Measurements from ENCODE around the gene CCDC69.

The CCDC69 gene

DNA sequence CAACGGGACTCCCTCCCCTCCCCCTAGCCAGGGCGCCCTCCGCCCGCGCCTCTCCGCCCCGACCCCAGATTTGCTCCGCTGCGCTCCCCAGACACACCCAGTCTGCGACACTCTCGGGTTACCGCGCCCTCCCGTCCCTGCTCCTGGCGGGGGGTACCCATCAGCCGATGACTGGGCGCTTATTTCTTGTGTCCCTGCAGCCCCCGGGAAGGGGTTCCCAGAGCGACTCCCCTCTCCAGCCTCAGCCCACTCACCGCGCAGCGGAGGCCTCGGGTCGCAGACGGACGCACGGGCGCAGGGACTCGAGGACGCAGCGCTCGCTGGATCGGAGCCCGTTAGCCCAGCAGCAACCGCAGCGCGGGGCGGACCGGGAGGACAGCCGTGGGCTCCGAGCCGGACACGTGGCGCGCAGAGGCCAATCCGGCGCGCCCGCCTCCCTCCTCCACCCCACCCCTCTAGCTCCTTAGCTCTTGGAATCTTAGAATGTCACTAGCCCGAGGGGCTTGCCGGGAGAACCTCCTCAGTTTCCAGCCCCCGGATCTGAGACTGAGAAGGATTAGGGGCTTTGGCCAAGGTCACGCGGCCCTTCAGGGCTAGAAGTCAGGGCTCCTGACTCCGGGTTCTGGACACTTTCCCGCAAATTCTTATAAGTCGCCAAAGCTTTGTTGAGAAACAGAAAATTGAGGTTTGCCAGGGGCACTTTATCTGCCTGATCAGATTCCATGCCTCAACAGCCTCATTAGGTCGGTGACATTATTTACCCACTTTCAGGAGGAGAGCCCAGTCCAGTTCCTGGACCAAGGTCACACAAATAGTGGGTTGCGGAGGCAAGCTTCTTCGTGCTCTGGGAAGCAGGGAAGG lies 66.2 kb downstream of the CCDC69 start, which contains the start of gene ANXA6:
TSS of gene ANXA6 (minus strand) at position 354 of the 861 bp plus-strand sequence. CDS start 9,878 bp downstream, outside the sequence.
- no peak for DNase-seq

DNA sequence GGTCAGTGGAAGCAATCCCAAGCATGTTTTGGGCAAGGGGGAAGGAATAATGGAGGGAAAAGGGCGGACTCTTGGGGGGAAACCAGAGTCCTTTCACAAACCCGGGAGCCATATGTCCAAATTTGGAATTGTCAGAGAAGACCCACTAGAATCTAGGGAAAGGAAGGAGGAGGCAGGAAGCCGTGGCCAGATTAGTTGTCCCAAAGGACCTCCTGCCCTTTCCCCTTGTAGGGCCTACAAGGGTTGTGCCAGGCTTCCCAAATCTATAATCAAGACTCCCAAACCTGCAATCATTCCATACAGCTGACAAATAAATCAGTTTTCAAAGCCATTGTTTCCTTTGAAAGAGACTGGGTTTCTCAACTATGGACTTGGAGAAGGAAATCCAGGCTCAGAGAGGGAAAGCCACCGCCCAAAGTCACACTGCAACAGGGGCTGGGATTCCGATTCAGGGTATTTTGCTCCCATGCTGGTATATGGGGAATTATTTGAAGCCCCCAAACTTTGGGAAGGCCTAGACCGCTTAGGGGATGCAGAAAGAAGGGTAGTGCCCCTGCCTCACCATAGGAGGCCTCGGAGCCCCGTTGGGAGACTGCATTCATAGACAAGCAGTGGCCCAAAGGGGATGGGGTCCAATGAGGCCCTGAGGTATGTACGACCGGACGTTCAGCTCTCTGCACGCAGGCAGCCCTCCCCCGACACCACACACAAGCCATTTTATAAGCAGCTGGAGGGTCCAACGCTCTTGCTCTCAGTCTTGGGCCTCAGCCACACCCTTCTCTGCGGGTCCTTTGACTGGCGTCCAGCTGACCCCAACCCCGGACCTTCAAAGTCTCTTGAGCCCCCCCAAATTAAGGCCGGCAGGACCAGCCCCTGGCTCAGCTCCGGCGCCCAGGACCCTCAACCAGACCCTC lies 67.1 kb downstream of the CCDC69 start:
- no peak for DNase-seq

DNA sequence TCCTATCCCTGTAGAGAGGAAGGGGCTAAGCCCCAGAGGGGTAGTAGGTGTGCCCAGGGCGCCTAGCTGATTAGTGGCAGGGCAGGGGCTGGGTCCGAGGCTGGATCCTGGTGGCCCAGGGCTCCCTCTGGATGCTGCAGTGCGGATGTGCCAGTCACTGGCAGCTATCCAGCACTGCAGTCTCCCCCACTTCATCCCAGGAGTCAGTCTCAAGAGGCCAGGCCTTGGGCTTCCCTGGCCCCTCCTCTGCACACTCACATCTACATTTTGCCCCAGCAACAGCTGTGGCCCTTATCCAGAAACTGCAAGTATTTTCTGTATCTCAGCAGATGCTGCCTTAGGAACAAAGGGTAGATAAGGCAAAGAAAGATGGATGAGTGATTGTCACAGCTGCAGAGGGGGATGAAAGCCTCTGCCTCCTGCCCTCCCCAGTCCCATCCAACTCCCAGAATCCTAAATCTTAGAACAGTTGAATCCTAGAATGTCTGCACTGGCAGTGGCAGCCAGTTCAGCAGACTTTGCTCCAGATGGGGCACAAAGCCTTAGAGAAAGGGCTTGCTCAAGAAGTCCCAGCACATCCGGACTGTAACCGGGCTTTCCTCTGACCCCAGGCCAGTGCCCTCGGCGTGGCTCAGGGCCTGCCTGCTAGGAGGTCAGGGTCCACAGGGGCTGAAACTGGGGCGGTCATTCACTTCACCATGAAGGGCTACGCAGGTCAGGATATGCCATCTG lies 68.0 kb downstream of the CCDC69 start:
- DNase-seq, result no peak

DNA sequence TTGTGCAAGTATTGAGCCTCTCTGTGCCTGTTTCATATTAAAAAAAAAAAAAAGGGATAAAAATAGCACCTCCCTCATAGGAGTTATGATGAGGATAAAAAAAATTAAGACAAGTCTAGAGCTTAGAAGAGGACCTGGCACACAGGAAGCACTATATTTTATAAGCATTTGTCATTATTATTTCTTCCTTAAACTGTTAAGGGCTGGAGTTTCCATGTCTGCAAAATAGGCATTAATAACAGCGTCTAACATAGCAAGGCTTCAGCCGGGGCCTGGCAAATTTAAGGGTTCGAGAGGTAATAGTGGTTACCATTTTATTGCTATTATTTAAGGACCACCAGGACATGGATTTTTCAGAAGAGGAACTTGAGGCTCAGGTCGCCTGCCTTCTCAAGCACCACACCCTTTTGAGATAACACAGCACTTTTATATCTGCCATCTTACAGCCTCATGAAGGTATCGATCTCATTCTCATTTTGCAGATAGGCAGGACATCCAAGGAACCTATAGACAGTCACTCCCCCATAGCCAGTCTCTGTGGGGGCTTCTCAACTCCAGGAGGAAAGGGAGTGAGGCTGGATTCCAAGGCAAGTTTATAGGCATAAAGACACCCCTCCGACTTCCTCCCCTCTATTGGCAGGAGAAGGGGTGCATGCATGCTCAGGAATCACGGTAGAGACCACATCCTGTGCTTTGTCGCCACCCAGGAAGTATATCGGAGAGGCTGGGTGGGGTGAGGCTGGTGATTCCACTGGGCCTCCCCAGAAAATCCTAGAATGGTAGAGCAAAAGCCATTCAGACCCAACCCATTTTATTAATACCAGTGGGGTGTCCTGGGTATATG lies 68.7 kb downstream of the CCDC69 start:
- no peak for DNase-seq

DNA sequence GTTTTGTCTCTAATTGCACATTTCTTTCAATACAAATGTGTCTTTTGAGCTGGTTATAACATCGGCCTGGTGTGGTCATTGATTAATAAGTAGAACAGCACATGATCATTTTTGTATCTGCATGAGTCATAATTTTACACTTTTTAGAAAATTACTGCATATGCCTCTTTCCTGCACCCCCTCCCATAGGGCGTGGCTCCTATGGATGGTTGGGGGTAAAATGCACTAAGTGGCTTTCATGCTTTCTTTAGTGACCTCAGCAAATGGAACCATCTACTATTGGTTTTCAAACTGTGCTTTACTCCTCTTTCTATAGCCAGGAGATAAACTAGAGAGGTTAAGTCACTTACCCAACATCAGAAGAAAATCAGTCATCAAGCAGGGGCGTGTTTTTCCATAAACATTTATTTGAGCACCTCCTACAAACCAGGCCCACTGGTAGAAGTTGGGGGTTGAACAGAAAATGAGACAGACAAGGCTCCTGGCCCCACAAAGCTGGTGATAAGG lies 70.1 kb downstream of the CCDC69 start:
- no peak for DNase-seq

DNA sequence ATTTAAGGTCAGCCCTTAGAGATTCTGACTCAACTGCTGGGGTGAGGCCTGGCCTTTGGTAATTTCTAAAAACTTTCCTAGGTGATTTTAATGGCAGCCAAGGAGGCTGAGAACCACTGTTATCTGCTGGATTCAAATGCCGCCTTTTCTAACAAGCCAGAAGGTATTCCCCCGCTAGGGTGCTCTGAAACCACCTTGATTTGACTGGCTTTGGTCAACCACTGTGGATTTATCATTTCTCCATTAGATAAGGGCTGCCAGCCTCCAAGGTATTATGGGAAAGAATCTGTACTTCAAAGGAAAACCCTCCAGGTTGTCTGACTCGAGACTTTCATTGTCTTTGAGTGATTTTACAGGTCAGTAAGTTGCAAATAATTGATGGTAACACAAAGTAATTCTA lies 70.6 kb downstream of the CCDC69 start:
- no peak for DNase-seq

DNA sequence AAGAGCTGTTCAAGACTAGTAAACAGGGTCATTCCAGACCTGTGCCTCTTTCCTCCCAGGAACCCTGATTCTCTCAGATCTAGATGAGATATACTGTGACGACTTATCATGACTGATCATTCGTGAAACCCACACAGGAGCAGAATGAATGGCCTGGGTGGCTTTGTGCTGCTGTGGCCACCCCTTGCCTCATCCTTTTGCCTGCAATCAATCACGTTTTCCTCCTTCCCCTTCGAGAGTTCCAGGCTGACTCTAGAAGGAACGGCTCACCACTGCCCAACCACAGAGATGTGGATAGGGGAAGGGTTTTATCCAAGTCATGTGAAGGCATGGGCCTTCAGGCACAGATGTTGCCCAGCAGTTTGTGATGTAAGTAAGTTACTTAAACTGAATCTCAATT lies 72.1 kb downstream of the CCDC69 start:
- DNase-seq, result no peak

DNA sequence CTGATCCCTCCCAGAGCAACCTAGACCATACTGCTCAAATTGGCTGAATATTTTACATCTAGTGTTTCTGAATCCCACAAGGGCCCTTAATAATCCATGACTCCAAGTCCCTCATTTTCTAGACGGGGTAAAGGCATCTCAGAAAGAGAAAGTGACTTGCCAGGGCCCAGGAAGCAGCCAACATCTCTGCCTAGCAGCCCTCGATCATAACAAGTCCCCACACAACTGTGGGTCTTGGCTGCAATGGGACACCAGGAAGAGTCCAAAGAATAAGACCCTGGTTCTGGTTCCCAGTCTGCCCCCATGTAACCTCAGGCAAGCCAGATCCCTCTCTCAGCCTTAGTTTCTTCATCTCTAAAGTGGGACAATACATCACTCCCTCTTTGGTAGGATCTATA lies 72.6 kb downstream of the CCDC69 start:
- DNase-seq, result no peak

DNA sequence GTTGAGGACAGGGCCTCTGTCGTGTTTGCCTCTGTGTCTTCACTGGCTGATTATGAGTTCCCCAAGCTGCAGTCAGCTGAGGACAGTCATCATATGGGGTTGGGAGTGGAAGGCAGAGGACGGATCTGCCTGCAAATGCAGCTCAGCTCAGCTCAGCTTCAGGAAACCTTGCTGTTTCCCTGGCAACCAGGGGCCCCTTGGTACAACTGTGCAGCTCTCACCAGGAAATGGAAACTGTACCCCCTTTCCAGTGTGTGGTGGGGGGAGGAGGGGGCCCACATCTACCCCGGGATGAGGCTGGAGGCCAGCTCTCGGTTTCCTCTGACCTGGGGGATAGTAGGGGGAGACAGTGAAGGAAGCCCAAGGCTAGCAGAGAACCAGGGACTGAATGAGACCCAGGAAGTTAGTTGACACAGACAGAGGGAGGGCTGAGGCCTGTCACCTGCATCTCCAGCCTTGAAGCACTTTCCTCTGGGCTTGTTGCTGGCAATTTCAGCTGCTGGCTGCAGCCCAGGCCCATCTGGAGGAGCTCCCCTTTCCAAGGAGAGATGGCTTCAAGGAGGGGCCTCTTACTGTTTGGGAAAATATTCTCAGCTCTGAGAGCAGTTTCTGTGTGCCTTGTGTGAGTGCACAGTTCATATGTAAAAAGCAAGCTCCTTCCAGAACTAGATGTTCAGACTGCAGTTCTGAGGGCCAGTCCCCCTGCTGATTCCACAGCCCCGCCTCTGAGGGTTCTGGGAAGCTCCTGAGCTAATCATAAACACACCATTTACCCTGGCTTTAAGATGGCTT lies 73.2 kb downstream of the CCDC69 start:
- no peak for DNase-seq

DNA sequence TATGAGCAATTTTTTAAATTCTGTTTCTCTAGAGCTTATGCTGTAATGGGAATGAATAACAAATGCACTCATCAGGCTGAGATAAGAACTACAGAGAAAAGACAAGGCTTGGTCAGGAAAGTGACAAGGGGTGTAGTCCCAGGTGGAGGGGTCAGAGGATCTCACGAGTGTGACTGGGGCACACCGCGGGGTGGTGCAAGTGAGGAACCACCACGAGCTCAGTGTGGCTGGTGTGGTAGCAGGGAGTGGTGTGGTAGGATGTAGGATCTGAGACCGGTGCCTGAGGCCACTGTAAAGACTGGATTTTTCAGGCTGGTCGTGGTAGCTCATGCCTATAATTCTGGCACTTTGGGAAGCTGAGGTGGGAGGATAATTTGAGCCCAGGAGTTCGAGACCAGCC lies 75.3 kb downstream of the CCDC69 start:
- DNase-seq, result no peak

DNA sequence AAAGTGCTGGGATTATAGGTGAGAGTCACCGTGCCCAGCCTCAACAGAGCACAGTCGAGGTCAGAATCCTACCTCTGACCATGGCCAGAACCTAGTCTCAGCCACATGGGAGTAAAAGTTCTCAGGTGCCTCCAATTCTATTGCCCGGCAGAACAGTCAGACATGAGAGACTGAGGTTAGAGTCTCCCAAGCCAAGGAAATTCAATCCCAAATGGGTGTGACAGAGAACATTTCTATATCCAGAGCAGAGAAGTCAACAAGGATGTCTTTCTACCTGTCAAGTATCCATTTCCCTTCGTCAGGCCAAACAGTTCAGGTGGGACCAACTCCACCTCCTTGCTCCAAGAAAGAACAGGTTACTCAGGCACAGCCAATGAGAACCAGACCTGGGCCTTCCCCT lies 76.9 kb downstream of the CCDC69 start:
- no peak for DNase-seq

DNA sequence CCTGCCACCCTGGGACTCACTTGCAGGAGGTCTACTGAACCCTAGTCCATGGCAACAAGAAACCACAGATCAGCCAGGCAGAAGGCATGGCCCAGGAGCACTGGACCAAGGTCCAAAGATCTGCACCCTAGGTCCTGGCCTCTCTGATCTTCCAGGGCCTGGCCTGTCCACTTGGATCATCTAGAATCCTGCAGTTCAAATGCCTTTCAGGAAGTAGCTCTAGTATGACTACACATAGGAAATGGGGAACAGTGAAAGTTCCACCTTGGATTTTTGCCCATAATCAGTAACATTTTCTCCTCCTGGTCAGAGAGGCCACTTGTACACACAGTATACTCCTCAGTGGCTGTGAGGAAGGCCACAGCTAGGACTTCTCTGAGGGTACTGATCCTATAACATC lies 77.8 kb downstream of the CCDC69 start:
- no peak for DNase-seq

DNA sequence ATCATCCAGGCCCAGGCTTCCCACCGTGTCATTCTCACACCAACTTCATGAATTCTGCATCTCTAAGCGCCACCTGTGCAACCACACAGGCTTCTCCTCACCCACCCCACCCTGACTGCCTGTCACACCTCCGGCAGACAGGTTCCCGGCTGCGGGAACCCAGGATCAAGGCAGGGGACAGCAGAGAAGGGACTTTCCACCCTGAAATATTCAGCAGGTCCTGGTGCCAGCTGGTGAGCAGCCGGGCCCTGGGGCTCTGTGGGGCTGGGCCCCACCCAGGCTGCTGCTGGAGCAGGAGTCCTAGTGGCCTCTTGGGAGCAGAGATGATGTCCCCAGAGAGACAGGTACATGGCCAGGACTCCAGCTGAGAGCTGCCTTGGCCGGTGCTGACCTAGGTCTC lies 79.0 kb downstream of the CCDC69 start:
- no peak for DNase-seq

DNA sequence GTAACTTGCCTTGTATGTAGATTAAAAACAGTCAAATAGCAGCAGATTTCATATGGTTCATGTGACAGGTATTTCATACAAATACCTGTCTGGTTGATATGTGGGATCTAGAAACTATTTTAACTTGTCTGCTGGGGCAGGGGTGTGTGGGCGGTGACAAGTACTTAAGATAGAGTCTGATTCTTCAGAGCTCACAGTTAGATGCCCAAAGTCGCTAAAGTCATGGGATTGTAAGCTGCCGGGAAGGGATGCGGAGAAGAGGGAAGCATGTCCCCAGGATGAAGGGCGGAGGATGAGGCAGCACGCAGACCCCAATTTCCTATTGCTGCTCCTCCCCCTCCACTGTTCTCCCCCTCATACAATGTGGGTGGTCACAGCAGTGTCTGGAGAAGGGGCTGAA lies 79.6 kb downstream of the CCDC69 start:
- DNase-seq, result no peak

DNA sequence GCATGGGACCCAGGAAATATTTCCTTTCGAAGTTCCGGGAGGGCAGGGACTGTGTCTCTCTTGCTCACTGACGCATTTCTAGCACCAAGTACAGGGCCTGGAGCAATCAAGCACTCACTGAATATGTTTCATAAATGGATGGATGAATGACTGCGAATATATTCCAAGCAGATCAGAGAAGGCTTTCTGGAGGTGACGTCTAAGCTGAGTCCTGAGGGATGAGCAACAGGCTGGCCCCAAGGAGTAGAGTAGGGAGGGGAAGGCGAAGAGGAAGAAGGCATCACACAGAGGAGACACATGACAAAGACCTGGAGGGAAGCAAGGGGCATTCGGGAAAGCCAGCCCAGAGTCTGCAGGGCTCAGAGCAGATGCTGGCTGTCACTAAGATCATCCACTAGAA lies 80.2 kb downstream of the CCDC69 start:
- DNase-seq, result no peak

DNA sequence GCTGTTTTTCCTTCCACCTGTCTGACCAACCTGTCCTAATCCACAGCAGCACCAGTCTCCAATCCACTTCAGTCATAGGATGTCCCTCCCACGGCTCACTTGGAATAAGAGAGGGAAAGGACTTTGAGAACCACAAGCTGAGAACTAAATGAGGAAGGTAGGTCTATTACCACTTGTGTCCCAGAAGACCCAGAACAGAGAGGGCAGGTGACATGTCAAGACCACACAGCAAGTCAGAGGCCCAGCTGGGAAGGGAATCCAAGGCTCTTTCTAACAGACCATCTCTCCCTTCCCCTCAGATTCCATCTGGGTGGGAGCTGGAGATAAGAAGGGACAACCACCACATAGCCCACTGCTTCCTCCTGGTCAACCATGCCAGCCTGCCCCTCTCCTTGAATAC lies 81.0 kb downstream of the CCDC69 start:
- DNase-seq, result no peak

DNA sequence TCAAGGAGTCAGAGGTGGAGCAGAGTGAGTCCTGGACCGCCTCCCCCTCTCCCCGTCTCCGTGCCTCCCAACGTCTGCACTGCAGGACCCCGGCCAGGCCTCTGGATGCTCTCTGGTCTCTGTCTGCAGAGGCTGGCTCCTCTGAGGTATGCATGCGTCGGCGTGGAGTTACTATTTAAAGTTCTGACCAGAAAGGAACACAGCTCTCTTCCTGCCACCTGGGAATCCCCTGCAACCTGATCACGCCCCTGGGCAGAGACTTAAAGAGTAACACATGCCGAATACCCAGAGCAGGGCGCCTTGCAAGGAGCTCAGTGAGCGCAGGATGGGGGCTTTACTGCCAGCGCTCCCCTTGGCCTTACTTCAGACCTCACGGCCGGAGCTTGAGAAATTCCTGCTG lies 82.4 kb downstream of the CCDC69 start:
- no peak for DNase-seq

DNA sequence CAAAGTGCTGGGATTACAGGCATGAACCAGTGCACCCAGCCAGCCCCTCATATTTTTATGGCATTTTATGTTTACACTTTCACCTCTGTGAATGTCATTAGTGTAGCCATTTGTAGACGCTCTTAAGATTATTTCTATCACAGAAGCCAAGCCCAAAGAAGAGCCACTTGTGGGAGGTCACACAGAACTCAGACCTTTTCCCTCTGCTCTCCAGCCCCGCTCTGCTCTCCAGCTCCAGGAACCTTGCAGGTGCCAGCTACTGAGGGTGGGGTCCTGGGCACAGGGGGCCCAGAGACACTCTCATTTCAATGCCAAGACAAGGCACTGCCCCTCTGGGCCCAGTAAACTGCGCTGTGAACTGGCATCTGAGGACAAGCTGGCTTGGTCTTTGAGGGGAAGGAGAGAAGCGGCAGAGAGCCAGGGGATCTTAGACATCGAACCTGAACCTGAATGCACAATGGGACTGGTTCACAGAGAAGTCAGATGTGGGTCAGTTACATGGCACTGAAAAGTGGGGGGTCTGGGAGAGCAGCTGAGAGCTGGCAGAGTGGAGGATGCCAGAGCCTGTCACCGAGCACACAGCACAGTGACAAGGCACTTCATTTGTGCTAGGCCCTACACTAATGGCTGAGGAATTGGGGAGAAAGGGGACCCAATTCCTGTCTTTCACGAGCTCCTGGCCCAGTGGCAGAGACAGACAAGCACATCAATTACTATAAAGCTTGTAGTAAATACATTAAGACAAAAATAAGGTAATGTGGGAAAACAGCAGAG lies 83.0 kb downstream of the CCDC69 start:
- no peak for DNase-seq

DNA sequence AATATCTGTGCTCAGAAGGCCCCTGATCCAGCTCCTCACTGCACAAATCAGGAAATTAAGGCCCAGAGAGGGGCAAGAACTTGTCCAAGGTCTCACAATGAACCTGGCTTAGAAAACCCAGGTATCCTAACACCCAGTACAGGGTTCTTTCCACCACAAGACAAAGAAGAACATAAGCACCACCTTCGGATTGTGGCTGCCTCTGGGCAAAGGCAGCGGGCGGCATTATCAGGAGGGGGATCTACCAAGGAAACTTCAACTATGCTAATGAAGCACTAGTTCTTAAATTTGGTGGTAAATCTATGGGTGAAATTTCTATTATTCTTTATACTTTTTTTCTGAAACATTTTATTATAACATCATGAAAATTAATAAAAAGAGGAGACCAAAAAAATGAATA lies 84.2 kb downstream of the CCDC69 start:
- DNase-seq, result no peak

DNA sequence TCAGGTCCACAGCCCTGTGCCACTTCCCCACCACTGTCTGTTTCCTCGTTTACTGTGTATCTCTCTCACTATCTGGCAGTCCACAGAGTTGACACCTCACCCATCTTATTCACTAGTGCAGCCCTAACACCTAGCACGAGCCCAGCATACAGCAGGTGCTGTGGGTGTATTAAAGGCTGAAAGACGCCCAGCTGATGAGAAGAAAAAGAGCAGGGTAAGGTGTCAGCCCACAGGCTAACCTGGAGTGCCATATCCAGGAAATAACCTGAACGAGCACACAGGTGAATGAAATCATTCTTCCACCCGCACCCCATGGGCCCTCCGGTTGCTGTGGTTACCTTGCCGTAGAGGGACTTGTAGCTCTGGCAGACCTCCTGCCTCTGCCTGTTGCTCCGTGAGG lies 84.9 kb downstream of the CCDC69 start:
- peak; percentile 6 for DNase-seq

Measured in NCI-H2107 (cell line).